A673 (cell line): ENCODE data around the gene GBF1. TPM values are rescaled to one million over a fixed set of nuclear protein-coding genes. Genes with fewer than 3 reads are reported as not detected.

ENCODE experiments used
- BruUV-seq: library from RNA; stranded (reverse); fragments of 400-500 nt; replicated peaks from 2 replicates; lab custom pipeline; 2021; lab: Mats Ljungman, UMichigan
- CTCF ChIA-PET: fragments of 300-600 bp; sonication (Branson Sonifier 250); formaldehyde crosslinking; loops from one replicate; lab custom pipeline; 2022; ENCODE audit warnings: antibody characterized with exemption; lab: Charles Lee
- POLR2A ChIA-PET: fragments of 300-600 bp; sonication (Branson Sonifier 250); formaldehyde crosslinking; loops from one replicate; lab custom pipeline; 2022; ENCODE audit warnings: antibody characterized with exemption; ENCODE audit not compliant: low non-redundant PET; lab: Charles Lee
- DNase-seq: peaks from one replicate; pipeline ENCODE4 v3.0.0-alpha.2; 2015; ENCODE audit warnings: low spot score
- H3K27ac ChIP-seq: fragments of 200-600 bp; sonication (generic); 2 replicates; pipeline ENCODE4 v1.5.1; 2016; ENCODE audit warnings: mixed run types, low read depth, mild to moderate bottlenecking, mixed read lengths, antibody characterized with exemption, low read length; ENCODE audit not compliant: poor library complexity, severe bottlenecking
- H3K27me3 ChIP-seq: fragments of 200-600 bp; sonication (generic); replicated peaks from 2 replicates; pipeline ENCODE4 v1.6.1; 2017; ENCODE audit warnings: mixed run types, low read depth, mild to moderate bottlenecking, mixed read lengths, antibody characterized with exemption, low read length; ENCODE audit not compliant: insufficient read depth, poor library complexity
- H3K36me3 ChIP-seq: fragments of 200-600 bp; sonication (generic); 2 replicates; pipeline ENCODE4 v1.6.1; 2016; ENCODE audit warnings: mixed run types, mild to moderate bottlenecking, mixed read lengths, antibody characterized with exemption, low read length; ENCODE audit not compliant: insufficient read depth, poor library complexity, severe bottlenecking
- H3K4me1 ChIP-seq: fragments of 200-600 bp; sonication (generic); 2 replicates; pipeline ENCODE4 v1.6.1; 2017; ENCODE audit warnings: mixed run types, mild to moderate bottlenecking, mixed read lengths, antibody characterized with exemption, low read length; ENCODE audit not compliant: insufficient read depth, poor library complexity, severe bottlenecking
- H3K4me3 ChIP-seq: fragments of 200-600 bp; sonication (generic); 2 replicates; pipeline ENCODE4 v1.5.1; 2016; ENCODE audit warnings: low read depth, mixed run types, mild to moderate bottlenecking, mixed read lengths, low read length; ENCODE audit not compliant: poor library complexity, severe bottlenecking
- H3K9me3 ChIP-seq: fragments of 200-600 bp; sonication (generic); 2 replicates; pipeline ENCODE4 v1.6.1; 2016; ENCODE audit warnings: mixed run types, low read depth, mild to moderate bottlenecking, mixed read lengths, antibody characterized with exemption, low read length; ENCODE audit not compliant: poor library complexity, severe bottlenecking
- EZH2 ChIP-seq: fragments of 200-600 bp; sonication (generic); IDR thresholded peaks from 2 replicates; pipeline ENCODE4 v1.6.1; 2017; ENCODE audit warnings: borderline replicate concordance, low read depth, mild to moderate bottlenecking, mixed read lengths, antibody characterized with exemption, low read length; ENCODE audit not compliant: poor library complexity, severe bottlenecking
- intact Hi-C: fragments of 100-400 bp; cut with micrococcal nuclease; formaldehyde crosslinking; loops from one replicate; pipeline ENCODE4 v1.10.0; 2022; ENCODE audit not compliant: unreplicated experiment
- total RNA-seq: library from RNA; stranded (reverse); gene quantifications from 2 replicates; pipeline ENCODE4 v1.2.3, GENCODE V29; 2021
- TF ChIP-seq, protein P1 (sequence below): fragments of 300-800, 200-600 bp; sonication (generic); conservative IDR thresholded peaks from 2 replicates; pipeline ENCODE4 v1.5.1; 2017; ENCODE audit warnings: low read depth, mild to moderate bottlenecking, antibody characterized with exemption, low read length, moderate library complexity, mixed read lengths

Gene GBF1
- total RNA-seq, 1 experiment from 2014 or later: 50.0 TPM

DNA sequence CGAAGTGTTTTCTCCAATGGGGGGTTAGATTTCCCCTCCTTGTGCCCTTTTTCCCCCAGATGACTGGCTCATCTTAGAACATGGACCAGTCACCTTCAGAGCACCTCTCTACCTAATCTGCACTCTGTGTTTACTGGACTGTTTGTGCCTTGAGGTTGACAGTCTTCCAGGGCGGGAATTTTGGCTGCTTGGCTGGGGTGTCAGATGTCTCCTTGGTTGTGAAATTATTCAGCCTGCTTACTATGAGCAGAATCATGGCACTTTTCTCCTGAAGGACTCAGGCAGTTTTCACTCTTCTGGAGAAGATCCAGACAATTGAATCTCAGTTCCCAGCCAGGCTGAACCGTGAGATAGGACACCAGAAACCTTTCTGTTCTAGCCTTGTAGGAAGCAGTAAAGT is 89.9 kb downstream of the GBF1 start:
- Histone ChIP-seq H3K4me1 (no peaks in the 10 kb centered on the region), H3K27ac (no peak overlapping the region), H3K9me3 (no peaks in the 10 kb centered on the region), H3K36me3 (no peaks in the 10 kb centered on the region), H3K27me3 (no peaks in the 10 kb centered on the region), H3K4me3 (no peak overlapping the region)
- no peak for DNase-seq
- ChIA-PET CTCF (no interaction called here), POLR2A (no interaction called here)
- TF ChIP-seq, protein P1, sequence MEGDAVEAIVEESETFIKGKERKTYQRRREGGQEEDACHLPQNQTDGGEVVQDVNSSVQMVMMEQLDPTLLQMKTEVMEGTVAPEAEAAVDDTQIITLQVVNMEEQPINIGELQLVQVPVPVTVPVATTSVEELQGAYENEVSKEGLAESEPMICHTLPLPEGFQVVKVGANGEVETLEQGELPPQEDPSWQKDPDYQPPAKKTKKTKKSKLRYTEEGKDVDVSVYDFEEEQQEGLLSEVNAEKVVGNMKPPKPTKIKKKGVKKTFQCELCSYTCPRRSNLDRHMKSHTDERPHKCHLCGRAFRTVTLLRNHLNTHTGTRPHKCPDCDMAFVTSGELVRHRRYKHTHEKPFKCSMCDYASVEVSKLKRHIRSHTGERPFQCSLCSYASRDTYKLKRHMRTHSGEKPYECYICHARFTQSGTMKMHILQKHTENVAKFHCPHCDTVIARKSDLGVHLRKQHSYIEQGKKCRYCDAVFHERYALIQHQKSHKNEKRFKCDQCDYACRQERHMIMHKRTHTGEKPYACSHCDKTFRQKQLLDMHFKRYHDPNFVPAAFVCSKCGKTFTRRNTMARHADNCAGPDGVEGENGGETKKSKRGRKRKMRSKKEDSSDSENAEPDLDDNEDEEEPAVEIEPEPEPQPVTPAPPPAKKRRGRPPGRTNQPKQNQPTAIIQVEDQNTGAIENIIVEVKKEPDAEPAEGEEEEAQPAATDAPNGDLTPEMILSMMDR: no peak
- no peak for TF ChIP-seq EZH2
- no TSS peak for BruUV-seq
- intact Hi-C loops: loop anchor here (5.0 kb wide), 1 partner anchor 163 kb away; no protein-coding TSS in a partner anchor

DNA sequence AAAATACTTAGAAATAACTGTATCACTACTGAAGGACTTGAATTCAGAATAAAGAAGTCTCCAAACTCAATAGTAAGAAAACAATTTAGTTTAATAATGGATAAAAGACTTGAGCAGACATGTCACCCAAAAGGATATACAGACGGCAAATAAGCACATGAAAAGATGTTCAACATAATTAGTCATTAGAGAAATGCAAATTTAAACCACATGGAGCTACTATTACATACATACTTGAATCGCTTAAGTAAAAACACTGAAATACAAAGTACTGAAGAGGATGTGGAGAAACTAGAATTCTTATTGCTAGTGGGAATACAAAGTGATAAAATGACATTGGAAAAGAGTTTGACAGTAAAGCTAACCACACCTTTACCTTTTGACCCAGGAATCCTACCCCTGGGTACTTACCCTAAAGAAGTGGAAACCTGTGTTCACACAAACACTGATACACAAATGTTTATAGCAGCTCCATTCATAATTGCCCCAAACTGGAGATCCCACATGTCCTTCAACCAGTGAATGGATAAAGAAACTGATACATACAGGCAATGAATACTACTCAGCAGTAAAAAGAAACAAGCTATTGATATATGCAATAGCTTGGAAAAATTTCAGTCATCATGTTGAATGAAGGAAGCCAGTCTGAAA is 95.8 kb downstream of the GBF1 start:
- no peak overlapping the region for H3K4me3 ChIP-seq
- intact Hi-C loops: no loop called here
- no TSS peak for BruUV-seq
- DNase-seq: no peak
- TF ChIP-seq, protein P1: no peak
- no peak for TF ChIP-seq EZH2
- ChIA-PET CTCF (no interaction called here), POLR2A (no interaction called here)
- H3K36me3 ChIP-seq: peaks cover 4% of the 10 kb centered on the region
- H3K27me3 ChIP-seq: no peaks in the 10 kb centered on the region
- peaks cover 10% of the 10 kb centered on the region for H3K4me1 ChIP-seq
- no peaks in the 10 kb centered on the region for H3K9me3 ChIP-seq
- H3K27ac ChIP-seq: no peak overlapping the region

DNA sequence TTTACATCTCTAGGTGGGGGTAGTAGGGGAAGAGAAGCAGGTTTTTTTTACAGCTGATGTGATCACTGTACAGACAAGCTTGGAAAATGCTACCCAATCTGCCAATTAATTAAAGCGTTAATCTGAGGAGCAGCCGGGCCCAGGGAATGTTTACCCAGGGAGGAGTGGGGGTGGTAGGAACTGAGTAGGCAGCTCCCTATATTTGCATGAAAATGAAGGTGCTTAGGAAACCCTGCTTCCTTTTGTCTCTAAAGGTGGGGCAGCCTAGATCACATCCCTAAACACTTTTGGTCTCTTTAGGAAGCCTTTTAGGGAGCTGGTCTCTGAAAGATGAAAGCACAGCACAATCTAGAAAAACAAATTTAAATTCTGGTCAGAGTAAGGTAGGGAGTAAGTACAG is 97.1 kb downstream of the GBF1 start:
- Histone ChIP-seq H3K4me1 (peaks cover 10% of the 10 kb centered on the region), H3K27me3 (no peaks in the 10 kb centered on the region), H3K4me3 (no peak overlapping the region), H3K36me3 (peaks cover 4% of the 10 kb centered on the region), H3K9me3 (no peaks in the 10 kb centered on the region), H3K27ac (no peak overlapping the region)
- TF ChIP-seq, protein P1: no peak
- no peak for TF ChIP-seq EZH2
- POLR2A ChIA-PET: no interaction called here
- no peak for DNase-seq
- no TSS peak for BruUV-seq
- intact Hi-C loops: no loop called here
- CTCF ChIA-PET: interaction anchor here (0.6 kb wide), 1 partner anchor 56 kb away, joined by 7 read pairs; no protein-coding TSS in a partner anchor
